ENCODE results near the gene PITX1.
"Not testable (repeated sequence)": the region's sequence is repeated elsewhere in the genome, so short reads cannot be mapped to it uniquely, and the experiment has no call there.

PITX1 gene

DNA sequence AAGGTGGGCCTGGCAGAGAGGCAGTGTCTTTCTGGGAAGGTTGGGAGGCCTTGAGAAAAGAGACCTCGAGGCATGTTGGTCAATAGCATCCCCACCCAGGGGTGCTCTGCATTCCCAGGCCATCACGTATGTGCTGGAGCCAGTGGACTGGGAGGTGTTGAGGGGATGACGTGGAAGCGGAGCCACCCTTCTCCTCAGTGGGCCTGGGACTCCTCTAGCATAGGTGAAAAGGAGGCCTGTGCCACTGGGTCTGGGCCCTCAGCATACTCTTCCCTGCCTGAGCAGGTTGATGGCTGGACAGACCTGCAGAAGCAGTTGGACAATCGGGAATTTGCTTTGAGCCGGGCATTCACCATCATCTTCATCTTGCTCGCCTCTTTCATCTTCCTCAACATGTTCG is 25.5 kb downstream of the PITX1 start:
- no peak for DNase-seq

- DNase-seq, result no peak
Measured at GRCh38 chr5:135007749-135008363, 26.2 kb downstream of the PITX1 start.

DNA sequence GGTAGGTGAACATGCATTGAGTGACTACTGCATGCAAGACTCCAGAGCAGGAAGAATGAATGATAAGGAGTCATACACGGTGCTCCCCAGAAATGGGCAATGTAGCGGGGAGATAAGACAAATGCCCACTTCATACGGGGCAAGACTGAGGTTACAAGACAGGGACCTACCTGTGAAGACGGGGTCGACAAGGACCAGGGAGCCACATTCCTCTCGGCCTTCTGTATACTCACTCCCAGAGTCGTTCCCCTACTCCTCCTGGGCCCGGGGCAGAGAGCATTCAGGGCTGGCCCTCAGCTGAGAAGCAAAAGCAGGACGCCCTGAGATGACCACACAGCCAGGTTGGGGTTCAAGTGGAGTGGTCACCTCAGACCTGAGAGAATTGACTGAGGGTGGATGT is 26.7 kb downstream of the PITX1 start:
- DNase-seq, result no peak

DNA sequence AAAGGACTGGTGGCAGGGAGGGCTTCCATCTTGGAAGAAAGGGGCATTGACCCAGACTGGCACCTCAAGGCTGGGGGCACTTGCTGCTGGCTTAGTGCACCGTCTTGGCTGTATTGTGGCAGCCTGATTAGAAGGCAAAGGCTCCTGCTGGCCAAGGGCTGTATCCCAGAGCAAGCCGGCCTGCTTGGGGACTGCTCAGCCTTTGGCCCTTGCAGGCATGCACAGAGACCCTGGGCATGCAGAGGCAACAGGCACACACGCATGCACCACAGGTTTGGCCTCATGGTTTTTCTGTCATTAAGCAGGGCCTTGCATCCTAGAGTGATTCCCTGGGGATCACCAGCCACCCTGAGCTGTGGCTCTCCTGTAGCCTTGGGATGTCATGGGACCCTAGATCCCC is 29.0 kb downstream of the PITX1 start:
- DNase-seq, result no peak

GRCh38 chr5:135004376-135004775 is 29.7 kb downstream of the PITX1 start:
- no peak for DNase-seq

DNA sequence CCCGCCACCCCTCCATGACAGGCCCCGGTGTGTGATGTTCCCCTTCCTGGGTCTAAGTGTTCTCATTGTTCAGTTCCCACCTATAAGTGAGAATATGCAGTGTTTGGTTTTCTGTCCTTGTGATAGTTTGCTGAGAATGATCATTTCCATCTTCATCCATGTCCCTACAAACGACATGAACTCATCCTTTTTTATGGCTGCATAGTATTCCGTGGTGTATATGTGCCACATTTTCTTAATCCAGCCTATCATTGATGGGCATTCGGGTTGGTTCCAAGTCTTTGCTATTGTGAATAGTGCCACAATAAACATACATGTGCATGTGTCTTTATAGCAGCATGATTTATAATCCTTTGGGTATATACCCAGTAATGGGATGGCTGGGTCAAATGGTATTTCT is 36.0 kb downstream of the PITX1 start:
- DNase-seq, result not testable (repeated sequence)

DNA sequence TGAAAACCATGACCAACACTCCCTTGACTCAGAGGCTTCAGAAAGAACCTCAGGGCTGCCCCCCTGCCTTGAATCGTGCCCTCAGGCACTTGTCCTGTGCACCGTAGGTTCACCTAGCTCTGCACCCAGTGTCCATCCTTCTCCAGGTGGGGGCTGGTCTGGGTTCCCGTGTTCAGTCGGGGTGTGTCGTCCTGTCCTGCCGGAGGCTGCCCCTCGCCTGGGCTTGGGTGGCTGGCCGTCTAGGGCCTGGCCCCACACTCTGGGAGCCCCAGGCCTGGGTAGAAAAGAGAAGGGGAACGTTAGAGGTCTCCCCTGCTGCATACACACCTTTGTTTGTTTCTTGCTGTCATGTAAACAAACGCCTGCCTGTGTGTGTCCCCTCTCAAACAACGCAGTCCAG is 37.0 kb downstream of the PITX1 start:
- DNase-seq, result no peak

DNA sequence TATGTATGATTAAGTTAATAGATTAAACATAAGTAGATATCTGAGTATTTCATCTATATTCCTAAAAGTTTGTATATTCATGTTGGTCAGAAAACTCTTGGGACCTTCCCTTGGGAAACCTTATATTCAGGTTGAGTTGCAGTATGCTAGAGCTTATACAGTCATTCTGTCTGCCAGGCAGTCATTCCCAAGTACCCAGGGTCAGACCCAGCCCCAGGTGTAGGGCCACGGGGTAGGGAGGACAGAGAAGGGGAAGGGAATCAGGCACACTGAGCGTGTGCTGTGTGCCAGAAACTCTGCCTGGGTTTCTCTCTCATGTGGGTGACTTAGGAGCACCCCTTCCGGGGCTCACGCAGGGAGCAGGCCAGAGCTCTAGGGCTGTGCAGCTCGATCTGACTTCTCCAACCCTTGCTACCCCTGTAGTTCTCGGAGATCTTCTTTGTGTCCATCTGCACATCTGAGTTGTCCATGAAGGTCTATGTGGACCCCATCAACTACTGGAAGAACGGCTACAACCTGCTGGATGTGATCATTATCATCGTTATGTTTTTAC is 38.1 kb downstream of the PITX1 start:
- DNase-seq, result no peak

DNA sequence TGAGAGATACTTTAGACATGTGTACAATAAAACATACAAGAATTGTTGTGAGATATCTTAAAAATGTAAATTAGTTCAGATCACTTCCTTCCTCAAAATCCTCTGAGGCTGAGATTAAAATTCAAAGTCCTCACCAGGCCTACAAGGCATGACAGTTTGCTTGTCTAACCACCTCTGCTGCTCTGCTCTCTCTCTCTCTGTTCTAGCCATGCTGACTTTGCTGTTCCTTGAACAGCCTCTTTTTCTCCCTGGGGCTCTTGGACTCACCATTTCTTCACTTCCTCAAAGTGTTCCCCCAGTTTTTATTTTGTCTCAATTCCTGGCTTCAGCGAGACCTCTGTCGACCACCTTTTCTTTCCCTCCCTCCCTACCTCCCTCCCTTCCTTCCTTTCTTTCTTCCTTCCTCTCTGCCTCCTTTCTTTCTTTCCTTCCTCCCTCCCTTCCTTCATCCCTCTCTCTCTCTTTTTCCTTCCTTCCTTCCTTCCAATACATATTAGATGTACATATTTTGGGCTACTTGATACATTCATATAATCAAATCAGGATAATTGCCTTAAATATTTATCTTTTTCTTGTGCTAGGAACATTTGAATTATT is 39.4 kb downstream of the PITX1 start:
- no peak for DNase-seq

DNA sequence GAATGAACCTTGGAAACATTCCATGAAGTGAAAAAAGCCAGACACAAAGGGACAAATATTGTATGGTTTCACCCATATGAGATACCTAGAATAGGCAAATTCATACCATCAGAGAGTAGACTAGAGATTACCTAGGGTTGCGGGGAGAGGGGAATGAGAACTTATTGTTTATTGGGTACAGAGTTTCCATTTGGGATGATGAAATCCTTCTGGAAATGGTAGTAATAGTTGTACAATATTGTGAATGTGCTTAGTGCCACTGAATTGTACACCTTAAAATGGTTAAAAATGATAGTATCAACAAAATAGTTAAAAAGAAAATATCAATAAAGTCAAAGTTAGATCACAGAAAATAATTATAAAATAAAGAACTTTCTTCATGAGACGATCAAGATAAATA is 40.9 kb downstream of the PITX1 start:
- DNase-seq, result no peak

GRCh38 chr5:134992148-134992547 is 41.9 kb downstream of the PITX1 start:
- DNase-seq, result no peak

GRCh38 chr5:134990183-134990582 is 43.8 kb downstream of the PITX1 start:
- DNase-seq, result not testable (repeated sequence)

- DNase-seq, result no peak
Measured at GRCh38 chr5:134989266-134989830, 44.7 kb downstream of the PITX1 start.

DNA sequence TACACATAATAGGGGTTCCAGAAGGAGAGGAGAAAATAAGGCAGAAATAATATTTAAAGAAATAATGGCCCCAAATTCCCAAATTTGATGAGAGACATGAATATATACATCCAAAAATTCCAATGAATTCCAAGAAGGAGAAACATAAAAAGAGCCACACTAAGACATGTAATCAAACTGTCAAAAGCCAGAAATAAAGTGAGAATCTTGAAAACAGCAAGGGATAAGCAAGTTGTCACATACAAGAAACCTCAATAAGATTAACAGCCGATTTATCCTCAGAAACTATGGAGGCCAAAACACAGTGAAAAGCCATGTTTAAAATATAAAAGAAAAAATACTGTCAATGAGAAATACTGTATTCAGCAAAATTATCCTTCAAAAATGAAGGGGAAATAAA is 51.8 kb downstream of the PITX1 start:
- DNase-seq, result no peak

DNA sequence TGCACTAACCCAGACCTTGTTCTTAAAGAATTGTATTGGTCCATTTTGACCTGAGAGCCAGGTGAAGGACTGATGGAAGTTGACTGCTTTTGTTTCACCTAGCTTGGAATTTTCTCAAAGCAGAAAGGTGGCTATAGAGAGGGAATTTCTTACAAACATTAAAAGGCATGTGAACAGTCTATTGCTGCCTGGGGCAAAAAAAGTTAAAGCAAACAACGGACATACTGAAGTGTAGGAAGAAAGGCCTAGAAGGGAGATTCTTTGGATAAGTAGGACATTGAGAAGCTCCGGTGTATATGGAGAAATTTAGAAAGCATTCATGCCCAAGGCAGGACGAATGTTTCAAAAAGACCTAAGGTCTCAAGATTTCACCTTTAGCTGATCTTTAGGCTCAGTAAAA is 54.6 kb downstream of the PITX1 start:
- DNase-seq, result no peak

All from NCI-H1417 treated with DMSO at 0.1 percent for 48 hours (cell line).